Stimulated activated CD8-positive, alpha-beta memory T cell treated with anti-CD3 and anti-CD28 coated beads, Interleukin-15, amount 100 ng/mL, for 4 hours (primary cell): Measurements from ENCODE around the gene JAM3.

Experiments used
- DNase-seq, 2 donors: peaks; one replicate each; pipeline ENCODE4 v3.0.0-alpha.2; 2020; ENCODE audit warnings: low read depth in 2 of 2

JAM3 gene

DNA sequence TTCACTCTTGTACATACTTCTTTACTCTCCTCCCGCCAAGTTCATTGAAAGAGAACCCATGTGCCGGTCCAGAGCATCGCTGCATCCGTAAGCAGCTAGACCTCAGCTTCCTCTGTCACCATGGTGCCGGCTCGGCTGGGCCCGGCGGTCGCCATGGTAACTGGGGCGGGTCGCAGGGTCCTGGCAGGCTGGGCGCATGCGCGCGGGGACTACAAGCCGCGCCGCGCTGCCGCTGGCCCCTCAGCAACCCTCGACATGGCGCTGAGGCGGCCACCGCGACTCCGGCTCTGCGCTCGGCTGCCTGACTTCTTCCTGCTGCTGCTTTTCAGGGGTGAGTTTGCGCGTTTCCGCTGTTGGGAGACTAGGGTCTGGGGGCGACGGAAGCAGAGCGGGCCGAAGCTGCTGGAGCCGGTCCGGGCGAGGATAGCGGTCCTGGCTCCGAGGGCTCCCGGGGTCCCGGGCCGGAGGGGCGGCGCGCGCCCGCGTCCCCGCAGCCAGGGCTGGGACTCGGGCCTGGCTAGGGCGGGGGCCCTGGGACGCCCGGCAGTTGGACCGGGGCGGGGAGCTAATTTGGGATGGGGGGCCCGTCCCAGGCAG, at the start of gene JAM3:
TSS of gene JAM3 (plus strand) at position 244 of the 597 bp plus-strand sequence. CDS start at position 256, 12 bp downstream.
- peak; percentile 91 to 93 for DNase-seq

DNA sequence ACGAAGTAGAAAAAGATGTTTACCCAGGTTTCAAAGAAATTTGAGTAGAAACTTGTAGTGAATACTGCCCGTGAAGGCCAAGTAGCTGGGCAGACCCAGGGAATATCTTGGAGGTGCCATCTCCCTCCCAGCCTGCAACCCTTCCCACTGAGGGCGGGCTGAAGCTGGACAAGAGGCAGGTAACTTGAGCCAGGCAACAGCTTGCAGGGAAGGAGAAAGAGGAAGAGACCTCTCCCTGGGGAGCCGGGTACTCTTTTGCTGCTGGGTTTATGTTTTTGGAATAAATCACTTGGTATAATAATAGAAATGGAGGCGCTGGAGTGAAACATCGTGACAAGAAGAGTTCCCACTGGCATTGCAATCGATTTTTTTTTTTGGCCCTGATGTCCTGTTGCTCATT, 49.4 kb upstream of the JAM3 start:
- DNase-seq: no peak

DNA sequence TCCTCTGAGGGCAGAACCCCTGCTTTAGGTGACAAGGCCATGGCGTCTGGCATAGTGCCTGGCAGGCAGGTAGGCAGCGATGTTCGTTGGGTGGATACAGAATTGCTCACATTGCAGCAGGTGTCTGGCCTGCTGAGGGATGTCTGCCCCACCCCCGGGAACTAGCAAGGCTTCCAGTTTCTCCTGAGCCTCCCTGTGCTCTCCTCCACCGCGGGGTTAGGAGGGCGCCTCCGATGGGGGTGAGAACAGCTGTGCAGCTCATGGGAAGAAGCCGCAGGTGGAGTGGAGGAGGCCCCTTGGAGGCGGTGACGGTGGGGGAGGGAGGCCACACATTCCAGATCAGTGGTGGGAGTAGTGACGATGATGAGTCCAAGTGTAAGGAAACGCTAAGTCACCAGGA, 48.3 kb upstream of the JAM3 start:
- no peak for DNase-seq

DNA sequence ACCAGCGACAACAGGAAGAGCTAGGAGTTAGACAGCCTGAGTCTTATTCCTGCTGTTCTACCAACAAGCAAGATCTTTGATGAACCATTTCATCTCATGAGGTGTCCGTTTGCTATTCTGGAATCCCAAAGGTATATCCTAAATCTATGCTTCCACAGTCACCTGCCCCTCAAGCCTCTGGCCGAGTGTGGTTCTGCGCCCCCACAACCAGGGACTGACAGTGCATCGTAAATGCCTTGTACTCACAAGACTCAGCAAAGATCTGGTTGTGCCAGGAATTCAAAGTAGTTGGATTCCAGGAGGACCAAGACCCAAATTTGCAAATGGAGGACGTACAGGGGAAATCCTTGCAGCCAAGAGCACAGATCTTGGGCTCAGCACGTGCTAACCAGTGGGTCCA, 47.5 kb upstream of the JAM3 start:
- no peak for DNase-seq

DNA sequence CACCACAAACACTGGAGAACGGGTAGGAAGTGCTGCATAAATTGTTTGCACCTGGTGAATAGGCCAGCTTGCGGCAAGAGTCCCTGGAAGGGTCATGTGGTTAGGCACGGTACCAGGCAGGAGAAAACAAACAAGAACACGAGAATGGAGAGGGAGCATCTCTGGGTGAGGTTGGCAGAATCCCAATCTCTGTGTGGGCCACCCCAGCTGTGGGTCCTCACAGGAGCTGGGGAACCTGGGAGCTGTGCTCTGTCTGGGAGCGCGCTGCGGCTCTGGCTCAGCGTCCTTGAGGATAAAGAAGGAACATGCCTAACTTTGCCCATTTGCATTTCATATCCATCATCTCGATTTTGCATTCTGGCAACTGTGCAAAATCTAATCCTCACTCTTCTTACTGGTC, 46.1 kb upstream of the JAM3 start:
- DNase-seq: no peak

DNA sequence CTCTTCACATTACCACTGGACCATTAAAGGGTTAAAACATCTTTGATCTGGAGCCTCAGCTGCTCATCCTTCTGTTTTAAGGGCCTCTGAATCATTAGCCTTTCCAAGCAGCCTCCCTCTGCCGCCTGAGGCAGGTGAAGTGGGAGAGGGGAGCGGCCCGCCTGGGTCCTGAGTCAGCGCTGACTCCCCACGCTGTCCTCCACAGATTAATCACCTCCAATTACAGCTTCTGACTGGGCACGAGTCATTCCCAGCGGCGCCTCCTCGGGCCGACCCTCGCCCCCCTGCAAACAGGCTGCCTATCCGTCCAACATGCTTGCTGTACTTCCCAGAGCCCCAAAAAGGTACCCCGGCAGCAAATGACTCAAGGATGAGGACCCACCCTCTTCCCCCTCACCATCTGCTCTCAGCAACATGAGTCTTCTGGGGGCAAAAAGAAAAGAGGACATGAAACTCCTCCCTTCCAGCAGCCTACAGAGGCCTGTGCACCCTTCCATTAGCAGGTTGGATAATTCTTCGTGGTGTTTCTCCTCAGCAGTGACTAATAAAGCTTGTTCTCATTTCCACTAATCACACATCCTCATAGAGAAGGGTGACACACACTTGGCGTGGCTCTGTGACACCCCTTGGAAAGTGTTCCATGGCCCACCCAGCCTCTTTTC, 44.3 kb upstream of the JAM3 start:
- no peak for DNase-seq

DNA sequence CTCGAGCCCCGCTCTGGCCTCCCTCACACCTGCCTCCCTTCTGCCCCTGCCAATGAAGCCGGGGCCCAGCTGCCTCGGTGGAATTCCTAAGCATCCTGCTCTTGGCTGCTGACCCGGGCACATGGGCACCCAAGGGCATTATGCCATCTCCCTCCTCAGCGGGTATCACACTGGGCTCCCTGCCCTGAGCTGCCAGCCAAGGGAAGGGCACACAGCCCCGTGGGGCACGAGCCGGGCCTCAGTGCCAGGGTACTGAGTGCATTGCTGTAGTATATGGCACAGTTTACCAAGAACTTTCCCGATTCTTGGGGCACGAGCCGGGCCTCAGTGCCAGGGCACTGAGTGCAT, 43.8 kb upstream of the JAM3 start:
- no peak for DNase-seq

DNA sequence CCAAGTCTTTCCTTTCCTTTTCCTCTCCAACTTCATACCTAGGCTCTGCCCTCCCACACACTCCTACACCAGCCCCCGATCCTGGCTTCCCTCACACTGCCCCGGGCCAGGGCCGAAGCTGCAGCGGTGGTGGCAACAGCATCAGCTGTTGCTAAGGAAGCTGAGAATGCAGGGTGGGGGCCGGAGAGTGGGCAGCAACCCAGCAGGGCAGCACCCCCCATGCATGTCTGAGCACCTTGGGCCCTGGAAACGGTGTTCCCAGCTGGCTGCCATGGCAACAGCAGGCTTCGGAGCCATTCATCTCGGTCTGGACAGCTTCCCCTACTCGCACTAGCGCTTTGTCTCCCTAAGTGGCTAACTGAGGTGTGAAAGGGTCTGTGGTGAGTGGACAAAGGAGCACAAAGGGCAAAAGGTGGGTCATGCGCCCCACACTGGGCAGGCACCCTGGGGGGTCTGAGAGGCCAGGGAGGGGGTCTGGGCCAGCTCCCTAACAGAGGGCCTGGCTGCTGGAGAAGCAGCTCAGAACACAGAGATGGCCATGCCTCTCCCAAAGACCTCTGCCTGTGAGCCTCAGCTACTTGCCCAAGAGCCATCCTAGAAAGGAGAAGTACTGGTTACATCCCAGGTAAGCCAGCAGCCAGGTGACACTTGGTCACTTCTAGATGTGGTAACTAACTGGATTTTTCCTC, 42.1 kb upstream of the JAM3 start:
- DNase-seq: no peak

DNA sequence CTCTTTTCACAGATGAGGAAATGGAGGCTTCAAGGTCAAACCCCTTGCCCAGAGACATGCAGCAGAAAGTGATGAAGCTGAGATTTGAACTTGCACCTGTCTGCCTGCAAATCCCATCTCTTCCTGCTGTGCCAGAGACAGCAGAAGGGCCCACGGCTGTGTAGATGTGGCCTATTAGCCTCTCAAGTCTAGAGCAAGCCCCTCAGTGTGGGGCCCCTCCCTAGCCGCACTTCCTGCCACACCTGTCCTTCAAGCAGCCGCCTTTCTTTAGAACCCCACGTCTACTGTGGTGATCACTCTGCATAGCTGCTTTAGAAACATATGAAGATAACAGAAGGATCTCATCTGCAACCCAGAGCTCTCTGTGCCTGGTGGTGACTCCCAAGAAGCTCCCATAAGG, 41.2 kb upstream of the JAM3 start:
- no peak for DNase-seq

DNA sequence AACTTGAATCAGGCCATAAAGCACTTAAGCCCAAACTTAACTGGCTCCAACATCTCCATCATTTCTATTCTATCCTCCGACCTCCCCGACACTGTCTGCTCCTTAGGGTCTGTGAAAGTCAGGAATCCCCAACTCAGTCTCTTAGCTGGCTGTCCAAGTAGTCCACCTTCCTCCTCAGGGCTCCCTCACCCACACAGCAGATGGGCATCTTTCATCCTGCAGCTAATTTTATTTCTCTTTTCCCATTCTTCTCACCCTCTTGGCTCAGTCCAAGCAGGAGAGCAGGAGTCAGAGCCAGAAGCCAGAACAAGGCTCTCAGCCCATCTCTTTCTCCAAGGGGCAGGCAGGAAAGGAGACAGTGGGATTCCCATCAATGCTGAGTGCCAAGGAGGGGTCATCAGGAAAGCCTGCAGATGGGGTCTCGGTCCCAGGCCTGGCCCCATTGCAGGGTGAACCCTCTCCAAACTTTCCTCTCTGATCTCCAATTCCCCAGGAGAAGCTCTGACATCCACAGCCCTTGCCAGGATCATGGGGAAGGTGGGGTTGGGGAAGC, 40.4 kb upstream of the JAM3 start:
- no peak for DNase-seq

DNA sequence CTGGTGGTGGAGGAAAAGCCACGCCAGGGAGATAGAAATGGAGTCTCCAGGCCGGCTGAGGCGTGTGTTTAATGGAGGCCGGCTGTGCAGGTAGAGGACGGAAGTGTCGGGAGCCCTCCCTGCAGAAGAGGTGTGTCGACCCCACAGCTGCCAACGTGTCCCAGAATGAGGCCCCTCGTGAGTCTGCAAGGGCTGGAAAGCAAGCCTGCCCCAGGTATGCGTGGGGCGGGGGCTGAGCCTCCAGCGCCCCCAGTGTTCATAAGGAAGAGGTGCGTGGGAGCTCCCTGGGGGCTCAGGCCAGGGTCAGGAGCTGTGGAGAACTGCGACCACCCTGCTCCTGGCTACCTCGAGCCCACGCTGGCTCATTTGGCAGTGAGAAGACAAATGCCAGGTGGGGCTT, 38.0 kb upstream of the JAM3 start:
- no peak for DNase-seq

DNA sequence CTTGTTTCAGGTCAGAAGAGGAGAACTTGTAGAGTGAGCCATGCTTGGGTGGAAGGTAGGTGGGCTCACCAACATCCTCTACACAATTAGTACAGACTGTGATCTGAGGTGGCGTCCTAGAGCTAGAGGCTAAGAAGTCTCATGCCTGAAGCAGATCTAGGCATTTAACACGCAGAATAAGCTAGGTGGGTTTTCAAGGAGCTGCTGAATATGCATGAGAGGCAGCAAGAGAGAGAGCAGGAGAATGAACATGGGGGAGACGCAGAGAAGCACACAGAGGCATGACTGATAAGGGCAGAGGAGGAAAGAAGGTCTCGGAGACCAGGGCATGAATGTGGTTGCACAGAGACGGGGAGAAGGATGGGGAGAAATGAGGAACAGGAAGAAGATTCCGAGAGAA, 36.8 kb upstream of the JAM3 start:
- DNase-seq: no peak

DNA sequence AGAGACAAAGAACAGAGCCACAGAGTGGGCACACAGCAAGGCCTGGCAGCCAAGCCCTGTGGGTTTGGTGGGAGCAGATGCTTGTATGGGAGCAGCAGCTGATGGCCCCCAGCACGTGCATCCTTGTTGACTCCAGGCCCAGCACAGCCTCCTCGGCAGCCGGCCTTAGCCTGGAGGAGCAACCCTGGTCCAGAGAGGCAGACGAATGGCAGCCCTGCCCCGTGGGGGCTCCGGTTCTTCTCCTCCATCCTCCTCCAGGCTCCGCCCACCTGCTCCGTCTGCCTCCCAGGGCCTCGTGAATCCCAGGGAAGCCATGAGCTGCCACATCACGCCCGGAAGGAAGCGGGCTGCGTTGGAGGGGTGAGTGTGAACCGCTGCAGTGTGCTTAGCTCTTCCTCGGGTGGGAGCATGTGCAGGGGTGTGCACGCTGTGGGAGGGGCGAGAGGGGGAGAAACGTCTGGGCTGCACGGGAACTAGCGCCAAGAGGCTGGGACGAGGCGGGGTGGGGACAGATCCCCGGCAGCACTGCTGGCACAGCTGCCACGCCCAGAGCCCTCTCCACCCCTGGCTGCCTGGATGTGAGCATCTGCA, 36.3 kb upstream of the JAM3 start:
- no peak for DNase-seq

DNA sequence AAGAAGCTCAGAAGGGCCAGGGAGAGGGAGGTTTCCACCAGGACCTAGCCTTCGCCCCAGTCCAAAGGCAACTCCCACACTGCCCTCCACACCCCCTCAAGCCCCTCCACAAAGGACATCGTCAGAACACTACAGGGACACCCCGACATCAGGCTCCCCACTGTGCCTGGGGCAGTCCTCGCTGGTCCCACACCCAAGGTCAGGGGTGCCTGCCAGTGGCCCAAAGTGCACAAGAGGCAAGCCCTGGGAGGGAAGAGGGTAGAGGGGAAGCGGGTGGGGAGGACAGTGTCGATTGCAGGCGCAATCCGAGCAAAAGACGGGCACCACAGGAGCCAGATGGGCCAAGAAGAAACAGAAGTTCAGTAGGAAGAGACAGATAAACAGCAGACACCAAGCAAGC, 35.6 kb upstream of the JAM3 start:
- no peak for DNase-seq

DNA sequence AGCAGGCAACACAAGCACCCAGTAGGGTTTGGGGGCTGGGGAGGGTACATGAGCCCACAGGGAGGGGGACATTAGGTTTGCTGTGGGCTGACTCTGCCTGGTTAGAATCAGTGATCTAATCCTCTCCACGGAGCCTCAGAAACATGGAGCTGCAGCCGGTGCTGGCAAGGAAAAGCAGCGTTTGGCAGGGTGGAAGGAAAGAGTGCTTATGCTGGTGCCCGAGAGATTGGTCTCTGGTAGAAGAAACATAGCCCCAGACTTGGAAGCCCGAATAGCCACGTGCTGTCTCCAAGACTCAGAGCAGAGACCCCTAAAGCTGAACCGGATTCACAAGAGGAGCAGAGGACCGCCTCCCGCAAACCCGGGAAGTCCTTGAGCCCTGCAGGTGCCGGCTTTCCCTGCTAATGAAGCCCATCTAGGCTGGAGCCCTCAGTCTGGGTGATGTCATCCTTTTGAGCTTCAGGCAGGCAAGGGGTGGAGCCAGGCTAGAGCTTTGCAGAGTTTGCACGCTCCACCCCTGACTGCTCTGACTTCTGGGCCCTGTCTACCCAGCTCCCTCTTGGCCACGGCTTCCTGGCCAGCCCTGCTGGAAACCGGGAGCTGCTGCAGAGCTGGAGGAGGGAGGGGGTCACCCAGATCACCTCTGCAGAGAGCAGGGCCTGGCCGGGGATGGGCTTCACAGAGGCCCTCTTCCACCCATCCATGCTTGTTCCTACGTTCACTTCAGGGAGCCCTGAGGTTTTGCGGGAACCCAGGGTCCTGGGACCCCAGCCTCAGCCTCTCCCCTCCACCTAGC, 35.0 kb upstream of the JAM3 start:
- DNase-seq: peak in 1 of 2 donors; percentile 25

DNA sequence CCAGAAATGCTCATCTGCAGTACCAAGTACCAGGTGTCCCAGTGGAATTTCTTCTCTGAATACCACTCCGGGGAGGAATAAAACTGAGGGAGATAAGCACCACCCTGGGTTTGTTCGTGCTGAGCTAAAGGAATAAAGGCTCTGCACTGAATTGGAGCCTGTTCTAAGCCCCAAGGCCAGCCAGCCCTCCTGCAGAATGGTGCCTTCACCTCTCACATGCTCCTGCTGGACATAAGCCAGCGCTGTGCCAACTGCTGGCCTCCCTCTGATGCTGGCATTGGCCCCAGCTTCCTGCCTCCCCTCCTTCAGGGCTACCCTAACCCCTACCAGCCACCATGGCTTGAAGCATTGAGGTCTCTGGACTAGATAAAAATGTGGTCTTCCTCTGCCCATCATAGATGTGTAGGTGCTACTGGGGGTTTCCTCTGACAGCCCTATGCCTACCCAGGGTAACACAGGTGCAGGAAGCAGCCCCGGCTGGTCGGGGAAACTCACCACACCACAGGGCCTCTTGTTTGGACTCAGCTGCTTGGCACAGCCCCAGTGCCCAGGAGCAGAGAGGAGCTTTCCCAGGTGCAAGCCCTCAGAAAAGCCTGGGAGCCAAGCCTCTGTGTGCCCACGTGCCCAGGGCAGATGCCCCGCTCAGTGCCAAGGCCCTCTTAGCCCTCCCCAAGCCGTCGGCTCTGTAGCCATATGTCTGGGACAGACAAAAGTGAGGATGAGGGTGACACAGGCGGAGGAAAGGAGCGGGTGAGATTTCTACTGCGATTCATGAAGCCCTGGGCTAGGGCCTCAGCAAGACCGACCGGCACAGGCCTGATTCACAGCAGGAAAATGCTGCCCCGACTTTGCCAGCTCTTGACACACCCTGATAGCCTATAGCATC, 34.1 kb upstream of the JAM3 start:
- DNase-seq: no peak

DNA sequence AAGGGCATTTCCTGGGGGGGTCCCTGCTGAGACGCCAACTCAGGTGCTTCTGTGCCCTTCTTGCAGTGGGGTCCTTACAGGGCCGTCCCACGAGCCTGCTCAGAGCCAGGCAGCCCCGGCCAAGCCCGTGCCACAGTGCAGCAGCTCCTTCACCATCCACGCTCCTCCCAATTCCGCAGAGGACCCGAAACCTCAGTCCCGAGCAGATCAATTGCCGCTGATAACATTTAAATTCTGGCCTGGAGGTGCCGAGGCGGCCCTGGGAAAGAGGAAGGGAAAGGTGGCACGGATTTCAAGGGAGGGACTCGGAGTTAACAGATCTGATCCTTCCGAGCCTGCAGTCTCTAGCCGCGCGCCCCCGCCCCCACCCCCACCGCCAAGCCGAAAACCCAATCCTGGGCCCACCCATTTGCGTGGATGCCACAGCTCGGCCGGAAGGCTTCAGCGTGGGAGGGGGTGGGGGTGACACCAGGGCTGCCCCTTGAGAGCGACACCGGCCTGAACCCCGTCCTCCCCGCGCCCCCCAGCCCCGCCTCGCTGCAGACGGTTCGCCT, 32.3 kb upstream of the JAM3 start:
- DNase-seq: no peak

DNA sequence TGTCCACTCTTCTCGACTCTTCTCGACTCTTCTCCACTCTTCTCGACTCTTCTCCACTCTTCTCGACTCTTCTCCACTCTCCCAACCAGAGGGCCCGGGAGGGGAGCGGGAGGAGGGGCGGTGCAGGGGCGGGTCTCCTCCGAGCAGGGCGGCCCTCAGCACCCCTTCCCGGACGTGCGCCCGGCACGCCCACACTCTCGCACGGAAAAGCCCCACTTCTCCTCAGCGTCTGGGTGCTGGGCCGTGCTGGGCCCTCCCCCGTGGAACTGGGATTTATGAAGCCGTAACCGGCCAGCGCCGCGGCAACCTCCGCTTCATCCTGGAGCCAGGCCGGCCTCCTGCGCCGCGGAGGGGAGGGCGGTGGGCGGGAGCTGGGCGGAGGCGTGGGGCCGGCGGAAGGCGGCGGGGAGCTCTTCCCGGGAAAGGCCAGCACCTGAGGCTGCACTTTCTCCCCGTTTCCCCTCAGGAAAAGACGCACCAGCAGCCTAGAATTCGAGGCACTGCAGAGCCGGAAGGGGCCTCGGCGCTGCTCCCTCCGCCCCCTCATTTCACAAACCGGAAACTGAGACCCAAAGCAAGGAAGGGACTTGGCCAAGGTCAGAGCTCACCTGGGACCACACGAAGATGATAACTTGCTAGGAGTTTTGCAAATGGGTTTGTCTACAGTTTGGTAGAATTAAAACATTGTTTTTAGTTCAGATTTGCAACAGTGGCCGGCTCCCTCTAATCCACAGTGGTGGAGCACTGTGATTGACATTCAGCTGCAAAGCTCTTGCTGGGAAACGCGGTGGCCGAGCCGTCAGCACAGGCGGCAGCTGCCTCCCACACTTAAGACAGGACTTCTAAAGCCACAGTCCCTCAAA, 31.6 kb upstream of the JAM3 start:
- DNase-seq: peak; percentile 30 to 39

DNA sequence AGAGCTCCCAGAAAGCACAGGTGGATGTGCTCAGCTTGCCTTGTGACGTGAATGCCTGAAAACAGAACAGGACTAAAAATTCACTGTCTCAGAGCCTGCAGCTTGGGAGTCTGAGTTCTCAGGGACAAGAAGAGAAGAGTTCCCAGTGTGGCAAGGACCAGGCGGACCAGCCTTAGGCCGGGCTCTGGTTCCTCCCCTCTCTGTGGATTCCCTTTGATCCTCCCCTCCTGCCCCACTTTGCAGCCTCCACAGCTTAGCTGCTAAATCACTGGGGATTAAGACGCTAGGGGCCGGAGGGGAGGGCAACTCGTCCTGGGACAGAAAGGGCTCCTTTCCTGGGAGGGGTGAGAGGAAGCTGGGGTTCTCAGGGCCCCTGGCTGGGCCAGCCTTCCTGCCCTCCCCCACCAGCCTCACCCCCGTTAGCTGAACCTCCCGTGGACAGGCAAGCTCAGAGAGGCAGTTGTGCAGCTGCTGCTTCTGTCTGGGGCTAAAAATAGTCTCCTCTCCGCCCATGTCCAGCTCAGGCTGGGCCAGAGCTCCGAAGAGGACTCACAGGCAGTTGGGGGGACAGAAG, 29.9 kb upstream of the JAM3 start:
- no peak for DNase-seq
